ENCODE measurements around the gene TTN.

TTN gene

GRCh38 chr2:178811045-178811444 is 3.8 kb upstream of the TTN start:
- no peak for DNase-seq

- DNase-seq = no peak
Measured at GRCh38 chr2:178810422-178810821, 3.2 kb upstream of the TTN start.

- no peak for DNase-seq
Measured at GRCh38 chr2:178806543-178806942, 680 bp downstream of the TTN start.

- DNase-seq = no peak
Measured at GRCh38 chr2:178805457-178805856, 1.8 kb downstream of the TTN start.

GRCh38 chr2:178804791-178805190 is 2.4 kb downstream of the TTN start:
- DNase-seq = no peak

GRCh38 chr2:178800510-178800909 is 6.7 kb downstream of the TTN start:
- no peak for DNase-seq

- no peak for DNase-seq
Measured at GRCh38 chr2:178799305-178799704, 7.9 kb downstream of the TTN start.

GRCh38 chr2:178796079-178796677 is 11.0 kb downstream of the TTN start:
- no peak for DNase-seq

GRCh38 chr2:178787934-178788333 is 19.3 kb downstream of the TTN start:
- no peak for DNase-seq

- DNase-seq = no peak
Measured at GRCh38 chr2:178787155-178787554, 20.1 kb downstream of the TTN start.

GRCh38 chr2:178783889-178784288 is 23.3 kb downstream of the TTN start:
- no peak for DNase-seq

- DNase-seq = no peak
Measured at GRCh38 chr2:178782236-178782635, 25.0 kb downstream of the TTN start.

- no peak for DNase-seq
Measured at GRCh38 chr2:178777577-178777976, 29.6 kb downstream of the TTN start.

GRCh38 chr2:178776751-178777150 is 30.5 kb downstream of the TTN start:
- DNase-seq = no peak

- DNase-seq = no peak
Measured at GRCh38 chr2:178775975-178776374, 31.2 kb downstream of the TTN start.

- DNase-seq = no peak
Measured at GRCh38 chr2:178770518-178770917, 36.7 kb downstream of the TTN start.

GRCh38 chr2:178767094-178768060 is 39.8 kb downstream of the TTN start:
- DNase-seq = no peak

GRCh38 chr2:178764097-178764496 is 43.1 kb downstream of the TTN start:
- no peak for DNase-seq

GRCh38 chr2:178761759-178762371 is 45.4 kb downstream of the TTN start:
- DNase-seq = no peak

- no peak for DNase-seq
Measured at GRCh38 chr2:178756843-178757242, 50.4 kb downstream of the TTN start.

GRCh38 chr2:178756343-178756742 is 50.9 kb downstream of the TTN start:
- DNase-seq = no peak

- no peak for DNase-seq
Measured at GRCh38 chr2:178747767-178748166, 59.5 kb downstream of the TTN start.

- no peak for DNase-seq
Measured at GRCh38 chr2:178734518-178734917, 72.7 kb downstream of the TTN start.

- no peak for DNase-seq
Measured at GRCh38 chr2:178733975-178734374, 73.2 kb downstream of the TTN start.
